Measurements from ENCODE around the gene NOS1. TPM values are rescaled to one million over a fixed set of nuclear protein-coding genes. Genes with fewer than 3 reads are reported as not detected.

The NOS1 gene
- total and polyA plus RNA-seq, 2 donors (not counting 1 experiment from before 2014, with no cell fraction given), result under 0.01 TPM; not detected in 1

GRCh38 chr12:117321572-117321971 lies 39.9 kb downstream of the NOS1 start:
- H3K9me3 ChIP-seq (ENCODE audit: control insufficient read depth, insufficient read depth, low read depth, low read length), result no peaks in the 10 kb centered on the region
- no peaks in the 10 kb centered on the region for H4K20me1 ChIP-seq (ENCODE audit: control insufficient read depth, extremely low read depth, insufficient read depth, low read length)
- H3K4me2 ChIP-seq (ENCODE audit: extremely low read depth, insufficient read depth, low read length), result no peak overlapping the region
- no peaks in the 10 kb centered on the region for H3K27me3 ChIP-seq (ENCODE audit: control insufficient read depth, insufficient read depth, low read length)
- H3K9ac ChIP-seq (ENCODE audit: insufficient read depth, low read length), result no peak overlapping the region
- no peak for DNase-seq (ENCODE audit: low read depth in 2 of 2)
- H3K36me3 ChIP-seq (ENCODE audit: control insufficient read depth, insufficient read depth, low read length), result no peaks in the 10 kb centered on the region
- no peak overlapping the region for H3K4me3 ChIP-seq (replicated peaks in 1 of 4; ENCODE audit: control extremely low read depth in 1 of 4, insufficient read depth in 1 of 4, low read depth in 3 of 4, low read length in 4 of 4)
- H3K79me2 ChIP-seq (ENCODE audit: control insufficient read depth, insufficient read depth, low read length), result no peaks in the 10 kb centered on the region
- H3K4me1 ChIP-seq (ENCODE audit: control insufficient read depth, extremely low read depth, insufficient read depth, low read length), result no peaks in the 10 kb centered on the region
- no peak overlapping the region for H3K27ac ChIP-seq (ENCODE audit: insufficient read depth, low read length)
- H2AFZ ChIP-seq (ENCODE audit: low read length), result no peak overlapping the region
- no peak for TF ChIP-seq EZH2 (IDR thresholded peaks at IDR 0.05; ENCODE audit: low read length, missing control alignments)
- no peak for TF ChIP-seq CTCF (conservative IDR thresholded peaks at IDR 0.05 in 1 of 2, IDR thresholded peaks at IDR 0.05 in 1 of 2; ENCODE audit: low read depth in 1 of 2, low read length in 2 of 2)

GRCh38 chr12:117318591-117318990 lies 42.8 kb downstream of the NOS1 start:
- no peak for TF ChIP-seq CTCF (conservative IDR thresholded peaks at IDR 0.05 in 1 of 2, IDR thresholded peaks at IDR 0.05 in 1 of 2; ENCODE audit: low read depth in 1 of 2, low read length in 2 of 2)
- no peak for TF ChIP-seq EZH2 (IDR thresholded peaks at IDR 0.05; ENCODE audit: low read length, missing control alignments)
- Histone ChIP-seq H3K9me3 (ENCODE audit: control insufficient read depth, insufficient read depth, low read depth, low read length) (no peaks in the 10 kb centered on the region), H3K27me3 (ENCODE audit: control insufficient read depth, insufficient read depth, low read length) (no peaks in the 10 kb centered on the region), H2AFZ (ENCODE audit: low read length) (no peak overlapping the region), H3K4me3 (replicated peaks in 1 of 4; ENCODE audit: control extremely low read depth in 1 of 4, insufficient read depth in 1 of 4, low read depth in 3 of 4, low read length in 4 of 4) (no peak overlapping the region), H3K79me2 (ENCODE audit: control insufficient read depth, insufficient read depth, low read length) (no peaks in the 10 kb centered on the region), H3K9ac (ENCODE audit: insufficient read depth, low read length) (no peak overlapping the region), H3K36me3 (ENCODE audit: control insufficient read depth, insufficient read depth, low read length) (no peaks in the 10 kb centered on the region), H3K4me2 (ENCODE audit: extremely low read depth, insufficient read depth, low read length) (no peak overlapping the region), H3K4me1 (ENCODE audit: control insufficient read depth, extremely low read depth, insufficient read depth, low read length) (no peaks in the 10 kb centered on the region), H4K20me1 (ENCODE audit: control insufficient read depth, extremely low read depth, insufficient read depth, low read length) (no peaks in the 10 kb centered on the region), H3K27ac (ENCODE audit: insufficient read depth, low read length) (no peak overlapping the region)
- no peak for DNase-seq (ENCODE audit: low read depth in 2 of 2)

- Histone ChIP-seq H3K79me2 (ENCODE audit: control insufficient read depth, insufficient read depth, low read length) (no peaks in the 10 kb centered on the region), H3K4me2 (ENCODE audit: extremely low read depth, insufficient read depth, low read length) (no peak overlapping the region), H2AFZ (ENCODE audit: low read length) (no peak overlapping the region), H4K20me1 (ENCODE audit: control insufficient read depth, extremely low read depth, insufficient read depth, low read length) (no peaks in the 10 kb centered on the region), H3K9ac (ENCODE audit: insufficient read depth, low read length) (no peak overlapping the region), H3K36me3 (ENCODE audit: control insufficient read depth, insufficient read depth, low read length) (no peaks in the 10 kb centered on the region), H3K9me3 (ENCODE audit: control insufficient read depth, insufficient read depth, low read depth, low read length) (no peaks in the 10 kb centered on the region), H3K27me3 (ENCODE audit: control insufficient read depth, insufficient read depth, low read length) (no peaks in the 10 kb centered on the region), H3K4me3 (replicated peaks in 1 of 4; ENCODE audit: control extremely low read depth in 1 of 4, insufficient read depth in 1 of 4, low read depth in 3 of 4, low read length in 4 of 4) (no peak overlapping the region), H3K4me1 (ENCODE audit: control insufficient read depth, extremely low read depth, insufficient read depth, low read length) (no peaks in the 10 kb centered on the region), H3K27ac (ENCODE audit: insufficient read depth, low read length) (no peak overlapping the region)
- DNase-seq (ENCODE audit: low read depth in 2 of 2), result no peak
- TF ChIP-seq CTCF (conservative IDR thresholded peaks at IDR 0.05 in 1 of 2, IDR thresholded peaks at IDR 0.05 in 1 of 2; ENCODE audit: low read depth in 1 of 2, low read length in 2 of 2) (no peak), EZH2 (IDR thresholded peaks at IDR 0.05; ENCODE audit: low read length, missing control alignments) (no peak)
Observed at GRCh38 chr12:117316336-117316735, 45.1 kb downstream of the NOS1 start.

All from fibroblast of lung (primary cell).